HL-60 (cell line): Measurements from ENCODE around the gene CUL4A.
A peak's percentile ranks its signal among the peaks of the same experiment; 100 is the strongest.

Experiments used
- DNase-seq, 2 experiments: peaks; one replicate each; pipeline ENCODE4 v3.0.0-alpha.2; 2010 to 2020; ENCODE audit warnings: low read depth in 1 of 2, low spot score in 1 of 2
- H3K27ac ChIP-seq: fragments of 250-450 bp; sonication (Bioruptor Pico); replicated peaks from 2 replicates; pipeline ENCODE4 v1.5.1; 2020; ENCODE audit warnings: mild to moderate bottlenecking, moderate library complexity
- H3K27me3 ChIP-seq: fragments of 250-450 bp; sonication (Bioruptor Pico); 2 replicates; pipeline ENCODE4 v1.5.1; 2021; ENCODE audit warnings: mild to moderate bottlenecking, moderate library complexity; ENCODE audit not compliant: insufficient read depth, poor library complexity, severe bottlenecking
- H3K4me3 ChIP-seq: replicated peaks from 2 replicates; pipeline ENCODE4 v1.5.1; 2011; ENCODE audit warnings: mild to moderate bottlenecking, control low read depth, low read length; ENCODE audit not compliant: insufficient read depth
- CTCF ChIP-seq: IDR thresholded peaks from one replicate; pipeline ENCODE4 v1.5.1; 2011; ENCODE audit warnings: low read length, control low read depth, inconsistent platforms; ENCODE audit not compliant: insufficient read depth
- GABPA ChIP-seq: IDR thresholded peaks from 2 replicates; pipeline ENCODE4 v1.6.1; 2012; ENCODE audit warnings: low read depth
- POLR2AphosphoS5 ChIP-seq: IDR thresholded peaks from 2 replicates; pipeline ENCODE4 v1.6.1; 2012; ENCODE audit warnings: low read depth
- REST ChIP-seq: IDR thresholded peaks from 2 replicates; pipeline ENCODE4 v1.6.1; 2012; ENCODE audit warnings: low read depth; ENCODE audit not compliant: insufficient replicate concordance
- SPI1 ChIP-seq: IDR thresholded peaks from 2 replicates; pipeline ENCODE4 v1.6.1; 2012; ENCODE audit warnings: low read depth, mild to moderate bottlenecking, borderline replicate concordance

Gene CUL4A

GRCh38 chr13:113275387-113275786, 66.0 kb downstream of the CUL4A start:
- Histone ChIP-seq H3K27ac (no peak overlapping the region), H3K27me3 (no peaks in the 10 kb centered on the region), H3K4me3 (no peak overlapping the region)
- no peak for TF ChIP-seq GABPA
- no peak for TF ChIP-seq REST
- TF ChIP-seq POLR2AphosphoS5, result no peak
- no peak for TF ChIP-seq SPI1
- no peak for TF ChIP-seq CTCF
- DNase-seq, result peak in 1 of 2 experiments; percentile 34

- no peak for DNase-seq
- no peak overlapping the region for H3K27ac ChIP-seq
- no peaks in the 10 kb centered on the region for H3K27me3 ChIP-seq
- no peak for TF ChIP-seq REST
- no peak for TF ChIP-seq CTCF
- TF ChIP-seq POLR2AphosphoS5, result no peak
- TF ChIP-seq SPI1, result no peak
- no peak for TF ChIP-seq GABPA
- no peak overlapping the region for H3K4me3 ChIP-seq
These were observed 70.7 kb downstream of the CUL4A start for GRCh38 chr13:113280126-113280525.

- Histone ChIP-seq H3K27me3 (no peaks in the 10 kb centered on the region), H3K4me3 (no peak overlapping the region), H3K27ac (no peak overlapping the region)
- DNase-seq, result no peak
- no peak for TF ChIP-seq GABPA
- TF ChIP-seq SPI1, result no peak
- TF ChIP-seq CTCF, result no peak
- no peak for TF ChIP-seq POLR2AphosphoS5
- TF ChIP-seq REST, result no peak
These were observed 74.5 kb downstream of the CUL4A start for GRCh38 chr13:113283904-113284303.
